Stimulated activated CD4-positive, alpha-beta T cell treated with anti-CD3 and anti-CD28 coated beads, Interleukin-4, amount 100 ng/mL, for 24 hours (primary cell): ENCODE results near the gene BAZ2B.
"Not testable (repeated sequence)": the region's sequence is repeated elsewhere in the genome, so short reads cannot be mapped to it uniquely, and the experiment has no call there.

ENCODE experiments used
- DNase-seq: peaks from one replicate; pipeline ENCODE4 v3.0.0-alpha.2; 2020

BAZ2B gene

GRCh38 chr2:159571540-159572260, 44.6 kb downstream of the BAZ2B start:
- no peak for DNase-seq

GRCh38 chr2:159564081-159564480, 52.3 kb downstream of the BAZ2B start:
- DNase-seq: no peak

GRCh38 chr2:159562248-159562647, 54.1 kb downstream of the BAZ2B start:
- DNase-seq: no peak

GRCh38 chr2:159561786-159562185, 54.6 kb downstream of the BAZ2B start:
- DNase-seq: no peak

GRCh38 chr2:159561242-159561641, 55.1 kb downstream of the BAZ2B start:
- DNase-seq: no peak

- no peak for DNase-seq
Measured at GRCh38 chr2:159559034-159559433, 57.3 kb downstream of the BAZ2B start.

GRCh38 chr2:159558479-159558878, 57.9 kb downstream of the BAZ2B start:
- DNase-seq: no peak

GRCh38 chr2:159557437-159558034, 58.8 kb downstream of the BAZ2B start:
- no peak for DNase-seq

GRCh38 chr2:159555651-159556392, 60.5 kb downstream of the BAZ2B start:
- DNase-seq: no peak

- DNase-seq: no peak
Measured at GRCh38 chr2:159553727-159554126, 62.6 kb downstream of the BAZ2B start.

- no peak for DNase-seq
Measured at GRCh38 chr2:159551806-159552205, 64.5 kb downstream of the BAZ2B start.

- no peak for DNase-seq
Measured at GRCh38 chr2:159550231-159550630, 66.1 kb downstream of the BAZ2B start.

- no peak for DNase-seq
Measured at GRCh38 chr2:159549234-159549633, 67.1 kb downstream of the BAZ2B start.

GRCh38 chr2:159546716-159547430, 69.5 kb downstream of the BAZ2B start:
- no peak for DNase-seq

GRCh38 chr2:159546039-159546438, 70.3 kb downstream of the BAZ2B start:
- no peak for DNase-seq

GRCh38 chr2:159545085-159545484, 71.3 kb downstream of the BAZ2B start:
- DNase-seq: no peak

- DNase-seq: no peak
Measured at GRCh38 chr2:159542101-159542500, 74.2 kb downstream of the BAZ2B start.

- DNase-seq: no peak
Measured at GRCh38 chr2:159539701-159540100, 76.6 kb downstream of the BAZ2B start.

GRCh38 chr2:159538801-159539200, 77.5 kb downstream of the BAZ2B start:
- DNase-seq: no peak

- DNase-seq: not testable (repeated sequence)
Measured at GRCh38 chr2:159535261-159535660, 81.1 kb downstream of the BAZ2B start.

GRCh38 chr2:159531475-159531874, 84.9 kb downstream of the BAZ2B start:
- DNase-seq: no peak

GRCh38 chr2:159526433-159526832, 89.9 kb downstream of the BAZ2B start:
- no peak for DNase-seq

- no peak for DNase-seq
Measured at GRCh38 chr2:159525012-159525411, 91.3 kb downstream of the BAZ2B start.
